ENCODE data around the gene ERC1.

DNA sequence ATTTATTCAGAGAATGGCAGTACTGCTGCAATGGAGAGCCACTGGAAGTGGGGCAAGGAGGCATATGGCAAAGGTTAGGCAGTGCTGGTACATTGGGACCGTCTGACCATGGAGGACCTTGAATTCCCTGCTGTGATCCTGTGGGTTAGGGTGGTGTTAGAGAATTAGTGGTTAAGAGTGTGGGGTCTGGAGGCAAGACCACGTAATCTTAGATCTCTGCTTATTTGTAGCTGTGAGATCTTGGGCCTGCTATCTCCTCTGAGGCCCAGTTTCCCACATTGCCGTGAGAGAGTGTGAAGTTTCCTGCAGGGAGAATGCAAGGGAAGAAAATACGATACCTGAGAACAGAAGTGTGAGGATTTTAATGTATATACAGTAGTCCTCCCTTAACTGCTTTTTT is 147.7 kb downstream of the ERC1 start:
- TF ChIP-seq, protein P1, sequence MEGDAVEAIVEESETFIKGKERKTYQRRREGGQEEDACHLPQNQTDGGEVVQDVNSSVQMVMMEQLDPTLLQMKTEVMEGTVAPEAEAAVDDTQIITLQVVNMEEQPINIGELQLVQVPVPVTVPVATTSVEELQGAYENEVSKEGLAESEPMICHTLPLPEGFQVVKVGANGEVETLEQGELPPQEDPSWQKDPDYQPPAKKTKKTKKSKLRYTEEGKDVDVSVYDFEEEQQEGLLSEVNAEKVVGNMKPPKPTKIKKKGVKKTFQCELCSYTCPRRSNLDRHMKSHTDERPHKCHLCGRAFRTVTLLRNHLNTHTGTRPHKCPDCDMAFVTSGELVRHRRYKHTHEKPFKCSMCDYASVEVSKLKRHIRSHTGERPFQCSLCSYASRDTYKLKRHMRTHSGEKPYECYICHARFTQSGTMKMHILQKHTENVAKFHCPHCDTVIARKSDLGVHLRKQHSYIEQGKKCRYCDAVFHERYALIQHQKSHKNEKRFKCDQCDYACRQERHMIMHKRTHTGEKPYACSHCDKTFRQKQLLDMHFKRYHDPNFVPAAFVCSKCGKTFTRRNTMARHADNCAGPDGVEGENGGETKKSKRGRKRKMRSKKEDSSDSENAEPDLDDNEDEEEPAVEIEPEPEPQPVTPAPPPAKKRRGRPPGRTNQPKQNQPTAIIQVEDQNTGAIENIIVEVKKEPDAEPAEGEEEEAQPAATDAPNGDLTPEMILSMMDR (IDR thresholded peaks at IDR 0.05; ENCODE audit: low read depth, low read length) = no peak
- no peak for TF ChIP-seq POLR2A (IDR thresholded peaks at IDR 0.05; ENCODE audit: extremely low read depth, insufficient read length)
- TF ChIP-seq, protein P2, sequence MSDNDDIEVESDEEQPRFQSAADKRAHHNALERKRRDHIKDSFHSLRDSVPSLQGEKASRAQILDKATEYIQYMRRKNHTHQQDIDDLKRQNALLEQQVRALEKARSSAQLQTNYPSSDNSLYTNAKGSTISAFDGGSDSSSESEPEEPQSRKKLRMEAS (IDR thresholded peaks at IDR 0.05; ENCODE audit: low read depth, low read length) = no peak

Measured in NB4 (cell line).